GM21360 (cell line): Measurements from ENCODE around the gene LMOD3.
A peak's percentile ranks its signal among the peaks of the same experiment; 100 is the strongest.

Source experiments
- ATAC-seq: cut with Tn5 transposase; IDR thresholded peaks from one replicate; pipeline ENCODE4 v1.9.1; 2021; ENCODE audit warnings: mild to moderate bottlenecking, moderate library complexity; ENCODE audit not compliant: unreplicated experiment

The LMOD3 gene

GRCh38 chr3:69065318-69065964 lies 57.0 kb downstream of the LMOD3 start:
- ATAC-seq = no peak

GRCh38 chr3:69063636-69064035 lies 58.8 kb downstream of the LMOD3 start:
- no peak for ATAC-seq

- ATAC-seq = no peak
Observed at GRCh38 chr3:69059688-69060087, 62.7 kb downstream of the LMOD3 start.

GRCh38 chr3:69058947-69059224 lies 63.5 kb downstream of the LMOD3 start:
- ATAC-seq = no peak

GRCh38 chr3:69058180-69058946 lies 64.0 kb downstream of the LMOD3 start:
- peak; percentile 100 for ATAC-seq
